Measurements from ENCODE around the gene THOC6.
A peak's percentile ranks its signal among the peaks of the same experiment; 100 is the strongest.

GRCh38 chr16:3009568-3010390 is 14.1 kb upstream of the THOC6 start:
- no peak for TF ChIP-seq ZZZ3 (IDR thresholded peaks at IDR 0.05)
- no peak for TF ChIP-seq RBM25 (IDR thresholded peaks at IDR 0.05; ENCODE audit: low read depth, low read length, severe bottlenecking)
- no peak for TF ChIP-seq BRF1 (IDR thresholded peaks at IDR 0.05; ENCODE audit: borderline replicate concordance, extremely low read depth, insufficient read length)
- TF ChIP-seq POLR2AphosphoS5 (IDR thresholded peaks at IDR 0.05; ENCODE audit: control insufficient read depth, insufficient read depth, low read depth, low read length): no peak
- no peak for TF ChIP-seq CHAMP1 (IDR thresholded peaks at IDR 0.05)
- TF ChIP-seq CEBPG (CRISPR knock-in tag; IDR thresholded peaks at IDR 0.05): no peak
- no peak for TF ChIP-seq CEBPG (tag; conservative IDR thresholded peaks at IDR 0.05 in 1 of 2, IDR thresholded peaks at IDR 0.05 in 1 of 2)
- no peak for TF ChIP-seq ZNF197 (CRISPR knock-in tag; IDR thresholded peaks at IDR 0.05; ENCODE audit: low read depth)
- TF ChIP-seq HMG20B (CRISPR knock-in tag; IDR thresholded peaks at IDR 0.05): no peak
- no peak for TF ChIP-seq CEBPB (tag; IDR thresholded peaks at IDR 0.05)
- peak; percentile 65 to 72 for TF ChIP-seq KDM1A (IDR thresholded peaks at IDR 0.05)
- no peak for TF ChIP-seq CBX5 (IDR thresholded peaks at IDR 0.05; ENCODE audit: borderline replicate concordance, low read depth)
- TF ChIP-seq POLR2A (conservative IDR thresholded peaks at IDR 0.05): no peak
- TF ChIP-seq CTCF (IDR thresholded peaks at IDR 0.05 in 2 of 3, conservative IDR thresholded peaks at IDR 0.05 in 1 of 3; ENCODE audit: insufficient read depth in 2 of 3, low read depth in 1 of 3, low read length in 3 of 3): no peak
- no peak for TF ChIP-seq FOSL1 (tag; conservative IDR thresholded peaks at IDR 0.05)

Data from K562 (cell line).